HG03571 (cell line): Measurements from ENCODE around the gene PLIN5.
"Not testable (repeated sequence)": the region's sequence is repeated elsewhere in the genome, so short reads cannot be mapped to it uniquely, and the experiment has no call there.

Experiments used
- ATAC-seq: cut with Tn5 transposase; IDR thresholded peaks from one replicate; pipeline ENCODE4 v1.9.1; 2021; ENCODE audit not compliant: unreplicated experiment

PLIN5 gene

DNA sequence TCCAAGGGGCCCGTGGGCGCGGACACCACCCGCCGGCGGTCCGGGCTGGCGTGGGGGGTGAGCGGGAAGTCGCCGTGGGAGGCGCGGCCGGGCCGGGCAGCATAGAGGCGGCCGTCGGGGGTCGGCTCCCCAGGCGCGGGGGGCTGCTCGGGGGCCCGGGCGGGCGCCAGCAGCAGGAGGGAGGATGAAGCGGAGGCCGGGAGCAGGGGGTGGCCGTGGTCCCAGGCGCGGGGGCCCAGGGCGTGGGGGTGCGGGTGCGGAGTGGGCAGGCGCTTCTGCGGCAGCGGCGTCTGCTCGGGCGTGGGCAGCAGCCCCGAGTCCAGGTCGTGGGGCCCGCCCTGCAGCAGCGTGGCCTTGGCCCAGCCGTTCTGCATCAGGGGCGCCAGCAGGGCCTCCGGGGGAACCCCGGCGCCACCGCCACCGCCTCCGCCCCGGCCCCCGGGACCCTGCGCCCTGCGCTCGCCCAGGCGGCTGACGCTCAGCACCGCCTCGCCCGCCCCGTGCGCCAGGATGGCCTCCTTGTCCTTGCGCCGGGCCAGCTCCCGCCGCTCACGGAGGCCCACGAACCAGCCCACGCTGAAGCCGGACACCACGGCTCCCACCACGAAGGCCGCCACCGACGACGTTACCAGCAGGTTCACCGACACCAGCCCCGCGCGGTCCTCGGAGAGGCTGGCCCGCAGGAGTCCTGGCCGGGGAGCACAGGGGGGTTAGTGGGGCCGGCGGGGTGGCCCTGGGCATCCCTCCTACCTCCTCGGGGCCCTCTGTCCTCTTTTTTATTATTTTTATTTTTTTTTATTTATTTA is 9.0 kb upstream of the PLIN5 start:
- no peak for ATAC-seq

DNA sequence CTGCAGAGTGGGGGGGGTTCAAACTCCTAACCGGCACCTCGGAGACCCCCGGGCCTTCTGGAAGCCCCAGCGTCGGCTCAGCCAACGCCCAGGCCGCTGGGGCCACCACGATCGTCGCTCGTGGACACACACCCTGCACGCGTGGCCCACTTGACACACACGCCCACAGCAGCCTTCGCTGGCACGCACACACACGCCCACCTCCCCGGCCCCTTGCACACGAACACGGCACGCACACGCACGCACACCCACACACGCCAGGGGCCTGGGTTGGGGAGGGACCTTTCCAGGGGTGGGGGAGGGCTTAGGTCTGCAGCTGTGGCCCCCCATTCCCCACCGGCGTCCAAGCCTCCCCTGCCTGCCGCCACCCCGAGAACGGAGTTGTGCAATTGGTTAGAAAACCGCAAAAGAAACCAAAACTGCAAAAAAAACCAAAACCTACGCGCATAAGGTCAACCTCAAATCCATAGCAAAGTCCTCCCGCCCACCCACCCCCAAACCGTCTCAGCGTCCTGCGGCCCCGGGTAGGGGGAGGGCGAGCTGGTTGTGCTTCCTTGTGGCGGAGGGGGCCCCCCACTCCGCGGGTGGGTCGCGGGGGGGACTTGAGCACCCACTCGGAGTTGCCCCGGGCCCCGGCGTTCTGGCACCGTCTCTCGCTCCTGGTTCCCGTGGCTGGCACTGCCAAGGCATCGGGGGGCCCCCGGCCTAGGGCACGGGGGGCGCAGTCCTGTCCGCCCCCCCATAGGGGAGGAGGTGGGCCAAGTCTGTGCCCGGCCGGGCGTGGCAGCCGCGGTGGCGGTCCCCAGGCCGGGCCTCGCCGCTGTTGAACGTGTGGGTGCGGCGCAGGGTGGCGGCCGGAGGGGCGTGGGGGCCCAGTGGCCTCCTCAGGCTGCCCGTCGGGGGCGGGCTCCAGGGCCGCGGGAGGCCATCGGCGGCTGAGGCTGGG is 8.1 kb upstream of the PLIN5 start:
- no peak for ATAC-seq

DNA sequence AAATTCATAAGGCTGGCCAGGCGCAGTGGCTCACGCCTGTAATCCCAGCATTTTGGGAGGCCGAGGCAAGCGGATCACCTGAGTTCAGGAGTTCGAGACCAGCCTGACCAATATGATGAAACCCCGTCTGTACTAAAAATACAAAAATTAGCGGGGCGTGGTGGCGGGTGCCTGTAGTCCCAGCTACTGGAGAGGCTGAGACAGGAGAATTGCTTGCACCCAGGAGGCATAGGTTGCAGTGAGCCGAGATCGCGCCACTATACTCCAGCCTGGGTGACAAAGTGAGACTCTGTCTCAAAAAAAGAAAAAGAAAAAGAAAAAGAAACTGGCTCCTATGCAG is 6.8 kb upstream of the PLIN5 start:
- not testable (repeated sequence) for ATAC-seq

DNA sequence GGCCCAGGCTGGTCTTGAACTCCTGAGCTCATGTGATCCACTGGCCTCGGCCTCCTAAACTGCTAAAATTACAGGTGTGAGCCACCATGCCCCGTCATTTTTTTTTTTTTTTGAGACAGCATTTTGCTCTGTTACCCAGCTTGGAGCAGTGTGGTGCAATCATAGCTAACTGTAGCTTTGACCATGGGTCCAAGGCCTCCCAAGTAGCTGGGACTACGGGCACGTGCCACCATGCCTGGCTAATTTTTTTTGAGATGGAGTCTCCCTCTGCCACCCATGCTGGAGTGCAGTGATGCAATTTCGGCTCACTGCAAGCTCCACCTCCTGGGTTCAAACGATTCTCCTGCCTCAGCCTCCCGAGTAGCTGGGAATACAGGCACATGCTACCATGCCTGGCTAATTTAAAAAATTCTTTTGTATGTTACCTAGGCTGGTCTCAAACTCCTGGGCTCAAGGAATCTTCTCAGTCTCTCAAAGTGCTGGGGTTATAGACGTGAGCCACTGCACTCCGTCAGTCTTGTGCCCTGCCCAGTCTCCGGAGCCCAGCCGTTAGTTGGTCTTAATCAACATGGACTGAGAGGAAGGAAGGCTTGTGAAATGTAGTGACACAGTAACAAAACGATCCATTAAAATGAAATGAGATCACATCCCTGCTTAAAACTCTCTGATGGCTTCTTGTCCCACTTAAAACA is 6.2 kb upstream of the PLIN5 start:
- no peak for ATAC-seq

DNA sequence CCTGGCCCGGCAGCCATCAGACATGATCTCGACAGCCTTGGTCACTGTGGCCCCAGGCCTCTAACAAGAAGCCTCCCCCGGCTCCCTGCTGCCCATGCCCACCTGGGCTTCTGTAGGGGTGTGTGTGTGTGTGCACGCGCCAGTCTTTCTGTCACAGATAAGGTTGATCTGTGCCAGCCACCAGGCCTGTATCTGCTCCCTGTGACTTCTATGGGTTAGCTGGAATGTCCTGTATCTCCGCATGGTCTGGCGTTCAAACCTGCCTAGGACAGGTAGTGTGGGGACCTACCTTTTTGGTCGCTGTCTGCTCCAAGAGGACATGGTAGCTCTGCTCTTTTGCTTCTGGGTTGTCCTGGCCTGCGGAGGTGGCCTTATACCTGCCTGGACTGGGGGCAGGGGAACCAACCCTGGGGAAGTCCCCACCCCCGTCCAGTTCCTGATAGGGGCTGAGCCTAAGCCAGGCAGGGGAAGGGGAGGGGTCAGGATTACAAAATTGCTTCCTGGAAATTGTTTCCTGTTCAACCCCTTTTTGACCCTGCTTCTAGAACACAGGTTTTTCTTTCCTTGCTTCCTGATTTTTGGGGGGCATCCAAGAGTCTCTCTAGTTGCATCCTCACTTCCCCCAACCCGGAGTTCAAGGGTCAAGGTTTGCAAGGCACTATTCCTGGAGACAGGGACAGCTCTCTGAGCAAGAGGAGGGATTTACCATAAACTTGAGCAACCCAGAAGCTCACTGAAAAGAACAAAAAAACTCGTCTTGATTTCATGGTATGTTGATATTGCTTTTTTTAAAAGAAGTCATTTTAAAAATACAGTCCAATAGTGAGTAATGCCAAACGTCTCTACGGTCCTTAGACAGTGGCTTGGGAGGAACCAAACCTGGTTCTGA is 4.9 kb upstream of the PLIN5 start, which contains the start of gene LRG1:
Gene LRG1 (minus strand): TSS at position 344 of the 889 bp plus-strand sequence. CDS start 23 bp downstream, at position 321.
- no peak for ATAC-seq

DNA sequence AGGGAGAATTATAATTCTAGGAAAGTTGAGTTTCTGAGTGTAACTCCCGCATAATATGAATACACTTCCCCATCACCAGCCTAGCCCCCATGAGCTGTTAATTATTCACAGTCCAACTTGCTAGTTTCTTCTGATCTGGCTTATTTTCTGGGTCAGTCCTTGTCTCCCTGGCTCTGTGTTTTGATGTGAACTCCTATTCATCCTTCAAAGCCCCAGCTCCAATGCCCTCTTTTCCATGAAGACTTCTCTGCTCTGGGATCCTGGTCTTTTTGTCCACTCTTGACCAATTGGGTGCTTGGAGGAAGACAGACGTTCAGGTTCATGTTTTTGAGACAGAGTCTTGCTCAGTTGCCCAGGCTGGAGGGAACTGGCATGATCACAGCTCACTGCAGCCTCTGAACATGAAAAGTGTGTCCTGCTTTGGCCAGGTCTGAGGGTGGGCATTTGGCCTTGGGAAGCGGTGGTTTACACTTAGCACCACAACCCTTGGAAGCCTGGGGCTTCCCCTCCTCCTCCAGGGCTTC is 4.2 kb upstream of the PLIN5 start:
- no peak for ATAC-seq

DNA sequence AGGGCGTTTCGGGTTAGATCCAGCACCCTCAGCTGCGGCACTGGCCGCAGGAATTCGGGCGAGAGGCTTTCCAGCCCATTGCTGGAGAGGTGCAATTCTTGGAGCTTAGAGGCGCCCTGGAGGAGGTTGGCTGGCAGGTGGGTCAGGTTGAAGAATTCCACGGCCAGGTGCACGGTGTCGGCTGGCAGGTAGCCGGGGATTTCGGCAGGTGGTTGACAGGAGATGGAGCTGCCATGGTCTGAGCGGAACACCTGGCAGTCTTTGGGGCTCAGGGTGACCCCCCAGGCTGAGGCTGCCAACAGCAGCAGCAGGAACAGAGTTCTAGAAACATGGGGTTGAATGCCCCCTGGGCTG is 3.6 kb upstream of the PLIN5 start:
- ATAC-seq, result no peak

DNA sequence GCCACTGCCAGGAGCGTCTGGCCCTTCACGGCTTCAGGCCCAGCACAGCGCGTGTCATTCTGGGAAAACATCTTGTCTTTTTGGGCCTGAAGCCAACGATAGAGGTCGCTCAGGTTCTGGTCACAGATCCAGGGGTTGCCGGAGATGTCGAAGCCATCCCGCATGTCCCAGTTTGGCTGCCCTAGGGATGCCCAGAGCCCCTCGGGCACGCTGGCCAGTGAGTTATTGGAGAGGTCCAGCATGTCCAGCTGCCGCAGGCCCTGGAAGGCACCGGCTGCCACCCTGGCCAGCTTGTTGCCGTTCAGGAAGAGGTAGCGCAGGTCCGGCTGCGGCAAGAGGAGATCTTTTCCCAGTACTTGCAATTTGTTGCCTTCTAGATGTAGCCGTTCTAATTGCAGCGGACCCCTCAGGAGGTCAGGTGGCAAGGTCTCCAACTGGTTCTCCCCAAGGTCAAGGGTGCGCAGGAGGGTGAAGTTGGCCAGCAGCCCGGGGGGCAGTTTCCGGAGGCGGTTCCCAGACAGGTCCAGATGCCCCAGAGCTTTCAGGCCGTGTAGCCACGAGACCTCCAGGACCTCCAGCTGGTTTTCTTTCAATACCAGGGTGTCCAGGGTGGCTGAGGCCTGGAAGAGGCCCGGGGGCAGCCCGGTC is 3.1 kb upstream of the PLIN5 start:
- no peak for ATAC-seq

DNA sequence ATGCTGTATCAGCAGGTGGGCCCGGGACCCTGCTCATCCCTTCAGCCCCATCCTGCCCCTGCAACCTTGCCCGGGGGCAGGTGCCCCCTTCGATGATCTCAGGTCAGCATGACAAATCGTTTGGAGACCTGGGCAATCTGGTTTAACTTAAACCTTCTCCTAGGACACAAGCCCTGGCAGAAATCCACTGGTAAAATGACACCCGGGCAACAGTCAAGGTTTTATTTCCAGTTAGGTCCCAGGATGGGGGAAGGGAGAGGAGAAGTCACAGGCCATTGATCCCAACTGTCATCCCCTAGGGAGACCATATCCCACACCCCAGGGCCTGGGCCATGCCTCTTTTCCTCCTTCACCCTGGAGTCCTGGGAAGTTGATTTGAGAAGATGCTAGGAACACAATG is 1.8 kb upstream of the PLIN5 start:
- ATAC-seq, result no peak

DNA sequence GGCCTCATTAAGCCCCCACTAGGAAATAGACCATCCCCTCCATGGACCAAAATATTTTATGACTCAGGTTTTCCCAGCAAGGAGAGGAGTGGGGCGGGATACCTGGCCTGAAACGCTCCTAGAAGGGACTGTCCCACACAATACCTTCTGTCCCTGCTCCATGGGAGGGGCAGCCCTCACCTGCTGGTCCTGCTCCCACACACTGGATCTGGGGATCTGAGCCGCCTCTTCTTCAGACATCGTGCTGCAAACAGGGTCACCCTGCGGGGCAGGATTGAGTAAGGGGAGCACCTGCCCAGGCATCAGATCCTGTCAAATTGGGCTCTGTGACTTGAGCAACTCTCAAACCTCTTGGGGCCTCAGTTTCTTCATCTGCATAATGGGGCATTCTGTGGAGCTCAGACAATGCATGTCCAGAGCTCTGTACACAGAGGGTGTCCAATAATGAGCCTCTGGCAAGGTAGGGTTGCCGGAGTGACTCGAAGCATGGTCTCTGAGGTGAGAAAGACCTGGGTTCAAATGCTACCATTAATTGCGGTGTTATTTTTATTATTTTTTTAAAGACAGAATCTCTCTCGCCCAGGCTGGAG is 1.1 kb downstream of the PLIN5 start:
- ATAC-seq, result no peak

DNA sequence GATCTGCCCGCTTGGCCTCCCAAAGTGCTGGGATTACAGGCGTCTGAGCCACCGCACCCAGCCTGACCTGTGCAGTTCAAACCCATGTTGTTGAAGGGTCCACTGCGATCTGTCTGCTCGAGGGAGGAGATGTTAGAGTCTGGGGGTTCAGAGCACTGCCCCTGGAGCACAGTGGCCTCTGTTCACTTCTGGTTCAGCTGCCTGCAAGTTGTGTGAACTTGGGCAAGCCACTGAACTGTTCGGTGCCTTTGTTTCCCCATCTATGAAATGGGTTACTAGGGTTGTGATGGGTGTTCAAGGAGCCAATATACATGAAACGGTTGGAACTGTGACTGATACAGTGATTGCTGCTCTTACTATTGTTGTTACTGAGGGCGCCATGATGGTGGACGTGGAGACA is 1.7 kb downstream of the PLIN5 start:
- ATAC-seq, result no peak

DNA sequence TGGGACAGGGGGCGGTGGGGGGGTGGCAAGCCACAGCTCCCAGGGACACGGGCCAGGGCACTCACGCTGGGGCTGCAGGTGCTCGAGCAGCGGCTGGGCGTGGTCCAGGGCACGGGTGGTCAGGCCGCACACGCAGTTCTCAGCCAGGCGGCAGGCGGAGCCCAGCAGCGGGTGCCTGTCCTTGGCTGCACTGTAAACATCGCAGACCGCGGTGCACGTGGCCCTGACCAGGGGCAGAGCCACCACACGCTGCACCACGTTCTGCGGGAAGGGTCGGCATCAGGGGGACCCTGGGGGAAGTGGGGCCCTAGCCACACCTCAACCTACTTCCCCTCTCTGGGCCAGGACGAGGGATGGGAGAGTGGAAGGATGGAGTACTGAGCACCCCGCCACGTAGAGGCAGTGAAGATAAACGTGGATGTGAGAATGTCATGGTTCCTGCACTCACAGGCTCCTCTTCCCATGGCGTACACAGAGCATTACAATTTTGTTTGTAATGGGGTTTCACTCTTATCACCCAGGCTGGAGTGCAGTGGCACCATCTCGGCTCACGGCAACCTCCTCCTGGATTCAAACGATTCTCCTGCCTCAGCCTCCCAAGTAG is 3.4 kb downstream of the PLIN5 start:
- ATAC-seq, result no peak

DNA sequence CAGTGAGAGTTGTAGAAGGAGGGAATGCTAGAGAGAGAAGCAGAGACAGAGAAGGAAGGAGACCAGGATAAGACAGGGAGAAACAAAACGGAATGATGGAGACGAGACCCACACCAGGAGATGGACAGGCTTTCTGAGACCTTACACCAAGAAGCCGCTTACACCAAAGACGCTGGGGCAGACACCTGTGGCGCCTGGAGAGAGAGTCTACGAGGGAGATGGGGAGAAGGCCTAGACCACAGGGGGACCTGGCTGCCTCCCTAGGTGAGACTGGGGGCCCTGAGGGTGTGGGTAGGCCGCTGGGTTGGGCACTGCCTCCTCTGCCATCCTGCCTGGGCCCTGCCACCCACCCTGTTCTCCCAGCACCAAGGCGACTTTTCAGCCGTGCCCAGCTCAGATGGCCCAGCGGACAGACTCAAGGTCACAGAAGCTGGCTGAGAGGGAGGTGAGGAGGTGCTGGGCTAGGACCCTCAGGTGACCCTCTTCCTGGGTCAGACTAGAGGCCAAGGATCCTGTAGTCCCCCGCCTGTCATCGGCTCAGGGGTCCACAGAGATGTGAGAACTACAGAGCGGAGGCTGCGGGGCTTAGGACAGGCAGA is 5.0 kb downstream of the PLIN5 start:
- no peak for ATAC-seq

DNA sequence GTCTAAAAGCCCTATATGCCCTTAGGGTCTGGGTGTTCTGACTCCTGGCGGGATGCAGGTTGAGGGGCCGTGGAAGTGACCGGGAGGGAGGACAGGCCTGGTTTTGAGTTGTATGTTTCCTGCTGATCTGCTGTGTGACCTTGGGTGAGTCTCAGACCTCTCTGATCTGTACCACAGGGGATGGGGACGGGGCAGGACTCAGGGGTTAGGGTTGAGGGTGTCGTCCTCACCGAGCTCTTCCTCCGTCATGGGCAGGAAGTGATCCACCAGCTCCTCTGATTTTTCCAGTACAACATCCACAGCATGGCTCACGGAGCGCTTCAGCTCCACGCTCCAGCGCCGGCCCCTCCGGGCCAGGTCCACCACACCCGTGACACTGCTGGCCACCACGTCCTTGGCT is 6.2 kb downstream of the PLIN5 start:
- no peak for ATAC-seq

DNA sequence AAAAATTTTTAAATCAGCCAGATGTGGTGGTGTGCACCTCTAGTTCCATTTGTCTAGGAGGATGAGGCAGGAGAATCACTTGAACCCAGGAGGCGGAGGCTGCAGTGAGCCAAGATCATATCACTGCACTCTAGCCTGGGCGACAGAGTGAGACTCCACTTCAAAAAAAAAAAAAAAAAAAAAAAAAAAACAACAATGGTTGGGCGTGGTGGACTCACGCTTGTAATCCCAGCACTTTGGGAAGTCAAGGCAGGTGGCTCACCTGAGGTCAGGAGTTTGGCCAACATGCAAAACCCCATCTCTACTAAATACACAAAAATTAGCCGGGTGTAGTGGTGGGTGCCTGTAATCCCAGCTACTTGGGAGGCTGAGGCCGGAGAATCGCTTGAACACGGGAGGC is 7.6 kb downstream of the PLIN5 start:
- not testable (repeated sequence) for ATAC-seq

DNA sequence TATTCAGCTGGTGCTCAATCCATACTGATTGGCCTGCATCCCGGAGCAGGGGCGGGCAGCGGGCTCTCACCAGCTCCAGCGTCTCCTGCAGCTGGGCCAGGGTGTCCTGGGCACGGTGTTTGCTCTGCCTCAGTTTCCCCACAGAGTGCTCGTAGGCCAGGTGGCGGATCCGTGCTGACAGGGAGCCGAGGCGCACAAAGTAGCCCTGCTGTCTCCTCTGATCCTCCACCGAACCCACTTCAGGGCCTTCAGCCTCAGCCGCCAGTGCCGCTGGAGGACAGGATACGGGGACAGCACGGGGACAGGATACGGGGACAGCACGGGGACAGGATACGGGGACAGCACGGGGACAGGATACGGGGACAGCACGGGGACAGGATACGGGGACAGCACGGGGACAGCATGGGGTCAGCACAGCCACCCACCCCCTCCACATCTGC is 9.4 kb downstream of the PLIN5 start:
- ATAC-seq, result no peak

DNA sequence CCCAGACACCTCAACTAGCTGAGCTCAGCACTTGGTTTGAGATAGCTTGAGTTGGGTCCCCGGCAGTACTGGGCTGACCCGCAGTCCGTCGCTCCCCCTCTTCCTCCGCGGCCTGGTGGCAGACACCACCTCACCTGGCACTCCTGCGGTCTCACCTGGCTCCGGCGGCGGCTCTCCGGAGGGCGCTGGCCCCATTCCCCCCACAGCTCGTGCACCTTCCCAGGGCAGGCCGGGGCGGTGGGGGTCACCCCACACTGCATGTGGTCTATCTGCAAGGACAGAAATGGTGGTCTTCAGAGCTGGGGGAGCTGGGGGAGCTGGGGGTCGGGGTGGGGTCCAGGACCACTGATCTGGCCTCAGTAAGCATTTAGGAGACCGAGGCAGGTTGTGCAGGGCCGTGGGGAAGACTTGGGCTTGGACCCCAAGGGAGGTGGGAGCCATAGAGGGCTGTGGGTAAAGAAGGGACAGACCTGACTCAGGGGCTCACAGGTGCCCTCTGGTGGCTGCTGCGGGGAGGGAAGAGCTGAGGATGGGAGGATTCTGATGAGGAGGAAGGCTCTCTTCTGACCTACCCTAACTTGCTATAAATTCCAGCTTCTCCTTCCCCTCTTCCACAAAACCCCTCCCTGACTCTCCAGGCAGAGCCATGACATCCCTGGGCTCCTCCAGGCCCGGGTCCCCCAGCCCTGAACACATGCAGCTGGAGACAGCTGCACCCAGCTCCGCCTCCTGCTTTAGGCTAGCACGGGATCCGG is 10.0 kb downstream of the PLIN5 start:
- no peak for ATAC-seq
